ENCODE results near the gene EID1.
"Not testable (repeated sequence)": the region's sequence is repeated elsewhere in the genome, so short reads cannot be mapped to it uniquely, and the experiment has no call there.

The EID1 gene

GRCh38 chr15:48871542-48871941 is 6.4 kb upstream of the EID1 start:
- no peak for DNase-seq

DNA sequence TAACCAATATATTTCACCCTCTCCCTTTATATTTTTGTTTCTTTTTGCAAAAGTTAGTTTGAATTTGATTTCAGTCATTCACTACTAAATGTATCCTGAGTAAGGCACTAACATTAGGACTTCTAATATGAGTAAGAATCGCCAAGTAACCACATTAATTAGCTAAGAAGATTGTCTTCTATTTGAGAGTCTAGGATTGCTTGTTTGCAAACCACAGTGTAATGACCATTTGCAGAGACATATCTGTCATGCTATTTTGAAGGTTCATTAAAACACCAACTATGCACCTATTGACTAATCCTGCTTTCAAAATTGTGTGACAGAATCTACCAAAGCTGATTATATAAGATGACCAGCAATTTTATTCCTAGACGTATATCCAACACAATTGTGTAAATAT is 5.3 kb upstream of the EID1 start:
- DNase-seq: no peak

GRCh38 chr15:48875241-48875960 is 2.5 kb upstream of the EID1 start:
- no peak for DNase-seq

- no peak for DNase-seq
These were observed 1.9 kb upstream of the EID1 start for GRCh38 chr15:48876057-48876456.

DNA sequence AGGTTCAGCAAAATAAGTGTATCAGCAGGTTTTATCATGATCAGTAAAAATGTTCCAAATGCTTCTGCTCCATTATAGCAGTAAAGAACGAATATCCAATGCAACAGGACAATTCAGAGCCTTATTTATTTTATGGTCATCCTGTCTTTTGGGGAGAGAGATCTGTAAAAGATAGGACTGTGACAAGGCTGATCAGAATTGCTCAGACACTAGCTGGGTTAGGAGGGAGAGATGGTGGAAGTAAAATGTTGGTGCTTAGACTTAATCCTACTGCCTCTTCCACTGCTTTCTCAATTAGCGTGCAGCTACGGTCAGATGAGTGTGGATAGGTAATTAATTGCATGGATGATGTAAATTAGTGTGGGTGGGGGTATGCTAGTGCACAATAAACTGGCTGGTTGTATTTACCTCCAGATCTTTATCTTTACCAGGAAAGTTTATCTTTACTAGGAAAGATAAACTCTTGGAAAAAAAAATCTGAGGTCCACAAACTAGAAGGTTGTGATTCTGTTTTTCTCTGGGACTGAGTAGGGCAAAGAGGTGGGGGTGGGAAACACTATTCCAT is 2.2 kb downstream of the EID1 start:
- no peak for DNase-seq

DNA sequence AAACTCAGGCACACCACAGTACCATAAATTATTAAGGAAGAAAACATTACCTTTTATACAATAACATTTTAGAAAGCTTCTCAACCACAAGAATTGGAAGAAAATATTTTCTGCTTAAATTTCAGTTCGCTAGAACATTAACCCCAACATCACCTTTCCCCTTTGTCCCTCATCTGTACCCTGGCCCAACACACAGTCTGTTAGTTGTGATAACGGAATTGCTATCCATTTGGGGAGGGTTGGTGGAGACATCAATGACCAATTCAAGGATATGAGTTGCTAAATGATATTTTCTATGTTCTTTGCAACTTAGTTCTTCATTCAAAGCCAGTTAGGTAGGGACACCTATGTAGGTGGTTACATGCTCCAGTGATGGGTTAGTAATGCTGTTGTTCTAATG is 5.8 kb downstream of the EID1 start:
- DNase-seq: no peak

GRCh38 chr15:48887144-48887543 is 9.2 kb downstream of the EID1 start:
- no peak for DNase-seq

DNA sequence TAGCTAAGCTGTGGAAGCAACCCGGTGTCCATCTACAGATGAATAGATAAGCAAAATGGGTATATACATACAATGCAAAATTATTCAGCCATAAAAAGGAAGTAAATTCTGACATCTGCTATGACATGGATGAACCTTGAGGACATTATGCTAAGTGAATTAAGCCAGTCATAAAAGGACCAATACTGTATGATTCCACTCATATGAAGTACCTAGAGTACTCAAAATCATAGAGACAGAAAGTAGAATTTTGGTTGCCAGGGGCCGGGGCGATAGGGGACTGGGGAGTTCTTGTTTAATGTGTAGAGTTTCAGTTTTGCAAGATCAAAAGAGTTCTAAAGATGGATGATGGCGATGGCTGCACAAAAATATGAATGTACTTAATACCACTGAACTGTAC is 10.3 kb downstream of the EID1 start:
- DNase-seq: no peak

DNA sequence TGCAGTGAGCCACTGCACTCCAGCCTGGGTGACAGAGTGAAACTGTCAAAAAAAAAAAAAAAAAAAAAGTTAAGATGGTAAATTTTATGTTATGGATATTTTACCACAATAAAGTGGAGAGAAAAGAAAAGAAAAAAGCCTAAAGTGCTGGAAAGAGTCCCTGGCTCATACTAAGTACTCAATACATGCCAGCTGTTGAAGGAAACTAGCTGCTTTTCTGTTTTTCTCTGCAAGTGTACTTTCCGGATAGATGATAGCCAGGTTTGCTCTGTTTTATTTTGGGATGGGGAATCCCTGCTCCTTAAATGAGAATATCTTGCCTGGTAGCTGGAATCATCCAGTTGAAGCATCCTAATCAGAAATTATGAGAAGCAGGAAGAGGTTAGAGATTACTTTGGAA is 10.9 kb downstream of the EID1 start:
- DNase-seq: no peak

DNA sequence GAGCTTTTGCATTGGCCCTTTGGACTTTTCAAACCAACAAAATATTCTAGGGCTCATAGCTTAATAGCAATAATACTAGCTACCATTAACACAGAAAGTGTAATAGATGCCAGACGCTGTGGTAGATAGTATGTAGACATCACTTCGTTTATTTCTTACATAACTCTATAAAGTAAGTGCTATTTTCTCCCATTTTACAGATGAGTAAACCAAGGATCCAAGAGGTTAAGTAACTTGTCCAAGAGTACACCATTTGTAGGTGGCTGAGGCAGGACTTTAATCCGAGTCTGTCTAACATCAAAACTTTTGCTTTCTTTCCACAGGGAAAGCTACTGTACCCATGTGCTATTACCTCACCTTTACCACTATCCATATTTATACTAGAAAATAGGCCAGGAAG is 12.0 kb downstream of the EID1 start:
- no peak for DNase-seq

GRCh38 chr15:48890375-48890972 is 12.5 kb downstream of the EID1 start:
- DNase-seq: no peak

- no peak for DNase-seq
These were observed 13.4 kb downstream of the EID1 start for GRCh38 chr15:48891232-48891765.

GRCh38 chr15:48893311-48893710 is 15.4 kb downstream of the EID1 start:
- no peak for DNase-seq

DNA sequence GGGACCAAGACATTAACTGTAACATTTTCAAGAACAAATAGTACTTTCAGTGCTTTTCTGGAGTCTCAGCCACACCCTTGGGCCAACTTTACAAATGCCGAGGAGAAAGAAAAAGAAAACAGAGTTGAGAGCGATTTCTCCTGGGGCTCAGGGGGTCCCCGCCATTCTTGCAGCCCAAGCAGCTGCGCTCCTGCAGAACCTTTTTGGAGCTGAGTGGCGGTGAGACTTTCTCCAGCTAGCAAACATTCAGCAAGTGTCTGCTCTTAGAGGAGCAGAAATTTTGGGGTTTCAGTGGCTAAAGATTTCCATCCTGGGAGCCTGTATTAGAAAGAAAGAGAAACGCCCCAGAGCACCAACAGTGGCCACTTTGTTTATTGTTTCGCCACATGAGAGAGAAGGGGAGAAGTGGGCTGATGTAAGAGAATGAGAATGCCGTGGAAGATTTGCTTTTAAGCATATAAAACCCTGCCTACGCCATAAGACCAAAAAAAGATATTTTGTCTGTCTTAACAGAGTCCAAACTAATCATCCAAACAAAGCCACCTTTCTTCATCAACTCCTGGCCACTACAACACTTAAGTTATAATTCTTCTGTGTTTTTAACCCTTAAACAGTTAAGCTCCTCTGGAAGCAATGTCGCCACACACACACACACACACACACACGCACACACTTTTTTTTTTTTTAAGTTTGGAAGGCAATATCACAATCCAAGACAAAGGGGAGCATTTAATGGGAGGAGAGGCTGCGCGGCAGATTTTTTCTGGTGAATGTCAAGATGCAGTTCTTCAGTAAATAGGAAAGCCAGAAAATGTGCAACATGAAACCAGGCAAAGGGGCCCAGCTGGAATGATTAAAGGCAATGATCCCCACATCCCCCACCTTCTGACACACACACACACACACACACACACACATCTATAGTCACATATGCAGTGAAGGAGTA is 19.2 kb downstream of the EID1 start:
- DNase-seq: no peak

- DNase-seq: no peak
These were observed 20.1 kb downstream of the EID1 start for GRCh38 chr15:48898032-48898431.

GRCh38 chr15:48898446-48898845 is 20.5 kb downstream of the EID1 start:
- no peak for DNase-seq

- DNase-seq: no peak
These were observed 21.9 kb downstream of the EID1 start for GRCh38 chr15:48899793-48900192.

DNA sequence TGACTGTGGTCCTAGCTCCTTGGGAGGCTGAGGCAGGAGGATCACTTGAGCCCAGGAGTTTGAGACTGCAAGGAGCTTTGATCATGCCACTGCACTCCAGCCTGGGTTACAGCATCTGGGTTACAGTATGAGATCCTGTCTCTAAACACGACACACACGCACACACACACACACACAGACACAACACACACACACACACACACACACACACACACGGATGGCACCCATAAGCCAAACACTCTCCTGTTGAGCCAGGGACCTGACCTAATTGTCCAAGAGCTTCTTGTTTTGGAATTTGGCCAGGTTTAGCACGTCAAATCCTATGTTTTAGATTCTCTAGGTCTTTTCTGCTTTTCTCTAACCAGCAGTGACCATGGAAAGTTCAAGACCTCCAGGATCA is 26.8 kb downstream of the EID1 start:
- no peak for DNase-seq

DNA sequence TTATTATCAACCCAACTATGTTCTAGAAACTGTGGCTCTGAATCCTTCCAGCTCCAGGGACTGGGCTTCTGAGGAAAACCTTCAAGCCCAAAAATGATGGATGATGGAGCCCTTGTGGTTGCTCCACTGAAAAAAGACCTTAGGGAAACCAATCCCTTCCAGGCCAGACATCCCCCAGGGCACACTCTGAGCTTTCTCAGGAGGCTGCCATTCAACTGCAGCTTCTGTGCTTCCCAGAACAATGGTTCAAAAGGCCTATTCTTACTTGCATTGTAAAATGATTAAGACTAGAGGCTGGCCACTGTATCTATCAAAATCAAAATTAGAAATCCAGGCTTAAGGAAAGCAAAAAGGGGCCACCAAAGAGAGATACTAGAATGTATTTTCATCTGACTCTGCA is 27.3 kb downstream of the EID1 start:
- DNase-seq: no peak

- DNase-seq: no peak
These were observed 27.9 kb downstream of the EID1 start for GRCh38 chr15:48905847-48906246.

DNA sequence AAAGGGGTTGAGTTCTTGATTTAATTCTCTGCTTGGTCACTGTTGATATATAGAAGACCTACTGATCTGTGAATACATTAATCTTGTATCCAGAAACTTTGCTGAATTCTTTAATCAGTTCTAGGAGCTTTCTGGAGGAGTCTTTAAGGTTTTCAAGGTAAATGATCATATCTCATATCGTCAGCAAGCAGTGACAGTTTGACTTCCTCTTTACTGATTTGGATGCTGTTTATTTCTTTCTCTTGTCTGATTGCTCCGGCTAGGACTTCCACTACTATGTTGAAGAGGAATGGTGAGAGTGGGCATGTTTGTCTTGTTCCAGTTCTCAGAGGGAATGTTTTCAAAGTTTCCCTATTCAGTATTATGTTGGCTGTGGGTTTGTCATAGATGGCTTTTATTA is 31.4 kb downstream of the EID1 start:
- DNase-seq: not testable (repeated sequence)

DNA sequence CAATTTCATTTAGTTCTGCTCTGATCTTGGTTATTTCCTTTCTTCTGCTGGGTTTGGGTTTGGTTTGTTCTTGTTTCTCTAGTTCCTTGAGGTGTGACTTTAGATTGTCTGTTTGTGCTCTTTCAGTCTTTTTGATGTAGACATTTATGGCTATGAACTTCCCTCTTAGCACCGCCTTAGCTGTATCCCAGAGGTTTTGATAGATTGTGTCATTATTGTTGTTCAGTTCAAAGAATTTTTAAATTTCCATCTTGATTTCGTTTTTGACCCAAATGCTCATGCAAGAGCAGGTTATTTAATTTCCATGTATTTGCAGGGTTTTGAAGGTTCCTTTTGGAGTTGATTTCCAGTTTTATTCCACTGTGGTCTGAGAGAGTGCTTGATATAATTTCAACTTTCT is 32.6 kb downstream of the EID1 start:
- not testable (repeated sequence) for DNase-seq

GRCh38 chr15:48913141-48913540 is 35.2 kb downstream of the EID1 start:
- no peak for DNase-seq

Data from NCI-H774 (cell line).